ENCODE measurements around the gene HOXA1. TPM values are rescaled to one million over a fixed set of nuclear protein-coding genes. Genes with fewer than 3 reads are reported as not detected.
A peak's percentile ranks its signal among the peaks of the same experiment; 100 is the strongest.

HOXA1 gene
- total RNA-seq, 1 donor from 2014 or later, result 1.9 TPM

DNA sequence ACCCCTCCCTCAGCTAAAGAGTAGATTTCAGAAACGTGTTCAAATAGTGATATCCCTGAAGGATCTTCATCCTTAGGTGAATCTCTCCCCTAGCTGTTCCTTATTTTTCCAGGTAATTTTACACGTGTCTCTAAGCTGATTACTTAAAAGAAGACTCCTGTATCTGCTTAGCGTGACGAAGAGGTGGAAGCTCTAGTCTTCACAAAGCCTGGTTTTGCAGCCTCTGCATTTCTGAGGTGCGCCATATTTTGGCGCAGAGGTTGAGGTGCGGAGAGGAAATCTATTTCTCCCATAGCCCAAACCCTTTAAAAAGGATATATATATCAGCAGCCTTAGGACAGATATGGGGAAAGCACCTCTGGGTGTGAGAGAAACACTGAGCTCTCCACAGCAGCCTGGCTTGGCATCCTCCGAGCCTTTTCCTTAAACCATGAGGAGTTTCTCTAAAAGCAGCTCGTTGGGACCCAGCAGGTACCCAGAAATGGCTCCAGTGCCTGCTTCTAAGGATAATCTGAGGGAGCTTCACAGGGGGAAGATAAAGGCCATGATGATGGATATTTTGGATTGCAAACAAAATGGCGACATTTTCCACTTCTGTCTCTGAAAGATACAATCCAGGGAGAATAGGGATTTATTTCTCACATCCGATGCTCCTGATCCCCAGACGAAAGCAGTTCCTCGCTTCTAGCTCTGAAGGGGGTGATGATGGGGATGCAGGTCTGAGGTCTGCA, 9.7 kb upstream of the HOXA1 start:
- DNase-seq (ENCODE audit: low spot score), result no peak

DNA sequence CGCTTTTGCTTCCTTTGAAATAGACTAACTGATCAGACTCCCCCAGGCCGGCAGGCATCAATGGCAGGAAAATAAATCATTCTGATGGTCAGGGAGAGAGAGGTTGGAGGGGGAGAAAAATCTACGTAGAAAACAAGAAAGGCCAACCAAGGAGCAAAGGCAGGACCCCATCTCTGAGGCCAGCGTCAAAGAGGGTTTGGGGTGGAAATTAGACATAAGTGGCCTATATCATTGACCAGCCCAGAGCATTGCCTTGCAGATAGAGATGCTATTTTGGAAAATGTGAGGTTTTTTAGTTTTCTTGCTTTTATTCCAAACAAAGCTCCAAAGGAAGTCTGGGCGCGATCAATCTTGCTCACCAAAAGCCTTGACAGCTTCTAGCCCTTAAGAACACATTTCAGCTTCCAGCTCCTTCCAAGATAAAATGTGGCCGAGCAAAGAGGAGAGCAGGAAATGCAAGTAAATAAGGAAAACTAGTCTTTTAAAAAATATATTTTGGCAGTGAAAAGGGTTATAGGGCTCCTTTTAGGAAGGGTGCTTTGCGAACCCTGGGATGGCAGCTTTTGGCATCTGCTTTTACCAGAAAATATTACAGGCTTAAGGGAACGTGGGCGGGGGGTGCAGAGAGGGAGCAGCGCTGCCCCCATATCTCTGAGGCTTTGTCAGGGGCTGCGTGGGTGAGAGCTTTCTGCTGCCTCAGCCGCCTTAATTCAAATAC, 8.7 kb upstream of the HOXA1 start:
- peak; percentile 73 for DNase-seq (ENCODE audit: low spot score)

DNA sequence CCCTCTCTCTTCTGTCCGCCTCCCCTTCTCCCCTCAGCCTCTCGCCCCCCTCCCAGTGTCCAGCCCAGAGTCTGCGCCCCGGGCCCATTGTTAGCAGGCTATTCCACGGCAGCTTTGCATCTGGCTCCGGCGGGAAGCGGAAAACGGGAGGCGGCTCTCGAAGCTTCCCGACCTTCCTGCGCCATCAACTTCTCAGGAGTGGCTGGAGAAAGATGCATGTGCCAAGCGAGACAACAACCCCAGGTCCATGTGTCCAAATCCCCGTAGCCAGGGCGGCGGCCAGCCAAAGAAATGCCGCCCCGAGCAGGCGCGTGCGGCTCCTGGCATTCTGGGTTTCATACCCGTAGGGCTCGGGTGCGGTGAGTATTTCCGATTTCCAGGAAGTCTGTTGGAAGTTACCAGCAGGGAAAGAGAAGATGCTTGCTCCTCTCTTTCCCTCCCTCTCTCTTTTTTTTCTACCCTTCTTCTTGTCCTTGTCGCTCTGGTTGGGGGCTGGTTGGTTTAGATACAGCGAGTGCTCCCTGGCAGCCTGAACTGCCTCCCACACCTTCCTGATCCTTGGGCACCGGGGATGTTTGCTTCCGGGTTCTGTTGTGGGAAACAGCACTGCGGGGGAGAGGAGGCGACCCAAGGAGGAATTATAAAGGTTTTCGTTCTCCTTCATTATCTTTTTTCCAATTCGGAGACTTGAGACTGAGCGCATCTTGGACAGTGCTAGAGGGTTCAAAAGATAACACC, 7.9 kb upstream of the HOXA1 start:
- no peak for DNase-seq (ENCODE audit: low spot score)

DNA sequence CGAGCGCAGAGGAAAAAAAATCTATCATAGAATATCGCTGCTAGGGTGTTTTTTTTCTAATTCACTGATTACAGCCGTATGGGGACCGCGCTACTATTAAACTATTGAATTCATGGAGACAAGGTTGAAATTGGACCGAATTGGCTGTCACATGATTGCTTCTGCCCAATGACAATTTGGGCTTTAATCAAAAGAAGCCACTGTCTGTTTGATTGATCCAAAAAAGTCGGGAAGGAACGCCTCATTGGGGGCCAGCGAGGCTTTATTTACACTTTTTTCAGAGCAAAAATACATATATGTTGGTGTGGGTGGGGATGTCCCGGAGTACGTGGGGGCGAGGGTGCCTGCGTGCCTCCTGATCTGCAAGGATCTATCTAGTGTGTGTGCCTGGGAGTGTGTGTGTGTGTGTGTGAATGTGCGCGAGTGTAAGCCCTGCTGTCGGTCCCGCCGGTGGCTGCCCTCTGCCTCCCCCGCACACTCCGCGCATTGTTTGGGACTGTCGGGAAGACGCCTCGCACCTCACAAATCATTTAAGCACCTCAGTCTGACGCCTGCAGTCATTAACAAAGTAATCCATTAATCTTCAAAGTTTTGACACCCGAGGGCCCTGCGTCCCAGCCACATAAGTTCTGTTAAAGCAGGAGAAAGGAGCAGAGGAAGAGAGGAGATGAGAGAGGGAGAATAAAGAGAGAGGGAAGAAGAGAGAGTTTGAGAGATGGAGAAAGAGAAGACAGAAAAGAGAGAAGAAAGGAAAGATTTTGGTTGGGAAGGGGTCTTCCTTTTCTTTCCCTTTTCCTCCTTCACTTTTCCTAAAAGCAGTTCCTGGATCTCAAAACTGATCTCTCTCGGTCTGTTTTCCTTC, 7.0 kb upstream of the HOXA1 start, which contains the start of gene HOXA2:
Gene HOXA2, minus strand, starts transcription at position 103 of the 862 bp plus-strand sequence. CDS start 183 bp downstream, outside the sequence.
- DNase-seq (ENCODE audit: low spot score), result no peak

DNA sequence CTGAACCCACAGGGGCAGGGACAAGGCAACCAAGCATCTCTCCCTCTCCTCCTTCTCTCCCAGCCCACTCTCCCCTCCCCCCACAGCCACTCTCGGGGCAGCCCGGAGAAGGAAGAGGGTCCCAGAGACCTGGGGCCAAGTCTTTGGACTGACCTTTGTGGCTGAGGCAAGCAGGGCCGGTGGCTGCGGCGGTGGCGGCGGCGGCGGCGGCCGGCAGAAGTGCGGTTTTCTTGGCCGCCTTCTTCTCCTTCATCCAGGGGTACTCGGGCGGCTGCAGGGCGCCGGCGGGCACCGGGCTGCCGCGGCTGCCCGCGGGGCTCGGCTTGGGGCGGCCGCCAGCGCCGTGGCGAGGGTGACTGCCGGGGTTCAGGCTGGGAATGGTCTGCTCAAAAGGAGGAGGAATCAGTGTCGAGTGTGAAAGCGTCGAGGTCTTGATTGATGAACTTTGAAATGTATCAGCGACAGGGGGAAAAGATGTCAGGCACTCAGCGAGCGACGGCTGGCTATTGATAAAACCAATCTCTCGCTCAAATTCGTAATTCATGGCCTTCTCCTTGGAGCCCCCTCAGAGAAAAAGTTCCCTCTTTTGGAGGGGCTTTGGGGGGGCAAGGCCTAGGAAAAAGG, 6.3 kb upstream of the HOXA1 start:
- no peak for DNase-seq (ENCODE audit: low spot score)

DNA sequence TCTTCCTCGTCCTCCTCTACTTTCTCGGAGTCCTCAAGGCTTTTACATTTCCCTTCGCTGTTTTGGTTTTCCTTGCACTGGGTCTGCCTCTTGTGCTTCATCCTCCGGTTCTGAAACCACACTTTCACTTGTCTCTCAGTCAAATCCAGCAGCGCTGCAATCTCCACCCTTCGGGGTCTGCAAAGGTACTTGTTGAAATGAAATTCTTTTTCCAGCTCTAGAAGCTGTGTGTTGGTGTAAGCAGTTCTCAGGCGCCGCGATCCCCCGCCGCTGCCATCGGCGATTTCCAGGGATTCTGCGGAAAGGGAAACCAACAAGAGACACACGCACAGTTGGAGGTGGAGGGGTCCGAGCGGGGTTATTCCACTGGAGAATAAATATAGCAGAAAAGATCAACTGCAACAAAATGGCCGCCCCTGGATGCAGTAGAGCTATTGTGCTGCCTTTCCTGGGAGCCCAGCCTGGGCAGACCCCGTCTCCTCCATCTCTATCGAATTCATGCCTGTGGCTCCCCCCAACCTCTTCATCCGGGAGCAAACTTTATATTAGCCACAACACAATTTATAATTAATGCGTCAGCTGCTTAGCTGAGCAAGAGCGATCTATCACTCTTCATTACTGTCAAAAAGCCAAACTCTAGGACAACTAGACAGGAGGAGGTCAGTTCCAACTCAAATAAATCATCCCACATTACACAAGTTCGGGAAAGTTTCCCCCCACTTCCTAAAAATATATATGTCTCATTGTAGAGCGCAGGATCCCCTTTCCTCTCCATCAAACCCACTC, 5.6 kb upstream of the HOXA1 start:
- DNase-seq (ENCODE audit: low spot score), result peak; percentile 4

DNA sequence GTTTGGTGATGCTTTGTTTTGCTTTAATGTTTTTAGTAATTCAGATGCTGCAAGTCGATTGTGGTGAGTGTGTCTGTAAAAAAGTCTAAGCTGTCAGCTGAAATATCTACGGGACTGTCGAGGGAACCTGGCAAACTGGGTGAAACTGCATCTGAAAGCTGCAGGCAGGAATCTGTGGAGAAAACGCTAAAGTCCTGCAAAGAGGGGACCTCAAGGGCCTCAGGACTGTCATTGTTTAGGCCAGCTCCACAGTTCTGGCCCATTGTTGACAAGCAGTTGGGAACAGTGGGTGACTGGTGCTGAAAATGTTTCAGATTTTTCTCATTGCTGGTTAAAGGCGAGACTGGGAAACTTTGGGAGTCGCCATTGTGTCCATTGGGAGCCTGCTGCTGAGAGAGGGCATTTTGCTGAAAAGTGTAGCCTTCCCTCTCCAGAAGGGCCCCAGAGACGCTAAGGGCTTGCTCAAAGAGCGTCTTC, 4.9 kb upstream of the HOXA1 start:
- DNase-seq (ENCODE audit: low spot score), result peak; percentile 3

DNA sequence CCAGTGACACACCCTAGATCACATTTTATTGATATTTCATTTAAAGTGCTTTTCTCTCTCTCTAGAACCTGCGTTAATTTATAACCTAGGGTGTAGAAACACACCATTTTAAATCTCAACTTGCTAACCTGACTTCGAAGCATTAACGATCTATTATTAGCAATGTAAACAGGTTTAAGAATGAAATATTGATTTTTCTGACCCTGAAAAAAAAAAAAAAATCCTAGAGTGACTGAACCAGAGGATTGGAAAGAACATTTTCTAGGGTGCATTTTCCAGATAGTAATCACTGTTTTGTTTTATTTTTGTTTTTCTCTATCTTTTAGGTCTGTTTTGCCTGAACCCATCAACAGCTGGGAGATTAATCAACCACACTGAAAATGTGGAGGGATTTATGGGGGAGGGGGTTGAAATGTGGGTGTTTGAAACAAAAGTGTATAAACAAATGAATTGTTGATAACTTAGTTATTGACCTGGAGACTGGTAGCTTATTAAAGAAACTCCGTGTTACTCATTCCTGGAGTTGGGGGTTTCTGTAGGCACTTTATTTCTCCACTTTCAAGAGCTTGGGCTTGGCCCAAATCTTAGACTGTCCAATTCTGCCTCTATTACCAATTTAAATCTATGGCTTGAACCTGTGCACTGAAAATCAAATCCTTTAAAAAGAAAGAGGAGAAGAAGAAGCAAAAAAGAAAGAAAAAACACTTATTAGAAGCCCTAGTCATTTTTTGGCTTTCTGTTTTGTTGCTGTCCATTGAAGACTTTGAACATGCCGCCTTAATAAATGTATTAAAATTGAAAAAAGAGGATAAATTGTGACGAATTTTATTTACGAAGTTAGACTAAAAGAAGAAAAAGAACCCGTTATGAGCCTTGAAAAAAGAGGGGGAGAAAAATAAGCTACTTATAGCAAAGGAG, 3.9 kb upstream of the HOXA1 start:
- DNase-seq (ENCODE audit: low spot score), result no peak

DNA sequence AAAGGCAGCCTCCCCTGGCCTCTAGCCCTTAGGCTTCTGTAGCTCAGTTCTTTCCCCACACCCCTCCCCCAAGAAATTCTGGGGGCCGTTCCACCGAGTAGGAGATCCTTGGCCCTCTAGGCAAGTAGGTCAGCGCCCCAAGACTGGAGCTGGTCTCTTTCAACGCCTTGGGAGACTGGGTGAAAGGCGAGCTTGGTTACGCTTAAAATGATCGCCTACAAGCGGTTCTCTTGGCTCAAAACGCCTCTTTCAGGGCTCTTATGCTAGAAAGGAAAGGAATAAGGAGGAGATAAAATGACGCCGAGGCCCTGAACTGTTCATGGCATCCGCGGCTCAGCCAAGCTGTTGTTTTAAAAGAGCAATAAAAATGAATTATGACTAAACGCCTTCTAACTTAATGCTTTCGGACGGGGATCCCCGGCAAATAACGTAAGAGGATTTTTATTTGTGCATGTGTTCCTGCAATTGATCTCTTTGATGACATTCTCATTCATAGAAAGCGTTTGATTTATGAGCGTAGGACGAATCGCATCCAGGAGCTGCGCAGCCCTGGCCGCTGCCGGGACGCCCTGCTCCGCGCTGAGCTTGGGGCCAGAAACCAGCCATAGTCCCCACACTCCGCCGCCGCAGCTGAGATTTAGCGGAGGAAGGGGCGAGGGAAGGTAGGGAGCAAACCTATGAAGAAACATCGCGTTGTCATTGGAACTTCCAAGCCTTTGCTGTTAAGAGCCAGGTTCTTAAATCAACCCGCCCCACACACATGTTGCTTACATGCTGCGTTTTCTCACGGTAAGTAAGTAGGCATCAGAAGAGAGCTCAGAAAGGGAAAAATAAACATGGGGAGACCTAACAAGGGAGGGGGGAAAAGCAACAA, 3.0 kb upstream of the HOXA1 start:
- DNase-seq (ENCODE audit: low spot score), result peak; percentile 84

DNA sequence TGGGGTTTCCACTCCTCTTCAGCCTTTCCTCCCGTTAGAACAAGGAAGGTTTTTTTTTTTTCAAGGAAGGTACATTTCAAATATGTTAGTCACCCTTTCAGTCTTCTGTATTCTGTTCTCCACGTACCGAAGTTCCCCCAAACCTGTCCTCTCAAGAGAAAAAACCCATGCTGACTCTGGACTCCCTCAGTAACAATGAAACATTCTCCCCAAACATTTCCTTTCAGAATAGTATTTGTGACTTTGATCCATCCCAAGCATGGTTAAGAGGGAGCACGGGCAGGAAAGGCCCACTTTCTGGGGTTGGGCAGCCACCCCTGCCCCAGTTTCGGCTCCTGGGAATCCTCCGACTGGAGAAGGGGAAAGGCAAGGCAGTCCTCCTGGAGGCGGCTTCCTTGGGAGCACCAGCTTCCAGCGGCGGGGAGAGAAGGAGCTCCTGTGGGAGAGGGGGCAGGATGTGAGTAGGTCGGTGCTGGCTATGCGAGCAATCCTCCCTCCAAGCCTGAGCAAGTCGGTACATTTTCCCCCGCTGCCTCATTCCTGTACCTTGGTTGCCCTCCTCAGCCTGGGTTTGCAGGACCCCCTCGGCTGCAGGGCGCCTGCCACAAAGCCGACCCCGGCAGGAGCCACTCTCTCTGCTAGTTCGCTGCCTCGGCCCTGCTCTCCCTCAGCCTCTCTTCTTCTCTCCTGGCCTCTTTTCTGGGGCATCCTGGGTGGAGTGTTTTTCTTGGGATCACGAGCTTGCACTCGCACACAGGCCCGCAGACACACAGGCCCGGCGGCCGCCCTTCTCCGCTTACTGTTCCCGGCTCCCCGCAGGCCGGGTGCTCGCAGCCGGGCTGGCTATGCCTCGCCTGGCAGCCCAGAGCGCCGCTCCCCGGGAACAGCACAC, 2.1 kb upstream of the HOXA1 start:
- DNase-seq (ENCODE audit: low spot score), result peak; percentile 24

DNA sequence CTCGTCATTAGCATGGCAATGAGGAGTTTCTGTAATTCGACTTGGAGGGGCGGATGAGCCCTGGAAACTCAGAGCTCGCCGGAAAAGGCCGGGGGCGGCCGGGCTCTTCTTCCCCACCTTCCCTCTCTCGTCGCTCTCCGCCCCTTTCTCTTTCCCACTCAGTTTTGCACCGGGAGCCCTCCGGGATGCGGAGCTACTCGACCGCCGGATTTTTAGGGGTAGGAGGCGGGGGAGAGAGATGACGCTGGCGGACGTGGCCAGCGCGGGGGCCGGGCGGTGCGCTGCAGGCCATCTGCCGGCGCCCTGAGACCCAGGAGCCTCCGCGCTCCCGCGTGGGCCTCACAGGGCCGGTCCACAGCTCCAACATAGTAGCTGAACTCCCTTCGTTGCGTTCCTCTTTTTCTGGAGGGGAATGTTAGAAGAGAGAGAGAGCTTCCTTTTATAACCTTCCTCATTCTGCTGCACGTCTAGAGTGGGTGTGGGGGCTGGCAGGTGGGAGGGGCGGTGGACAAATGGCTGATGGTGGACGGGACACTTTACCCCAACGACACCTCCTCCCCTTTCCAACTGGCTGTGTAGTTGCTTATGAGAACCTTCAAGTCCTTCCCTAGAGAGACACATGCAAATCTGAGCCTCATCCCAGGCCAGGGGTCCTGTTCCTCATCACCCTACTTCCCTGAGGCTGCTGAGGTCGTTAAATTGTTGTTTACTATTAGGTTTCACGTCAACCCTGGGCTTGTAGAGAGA, 1.1 kb upstream of the HOXA1 start:
- DNase-seq (ENCODE audit: low spot score), result peak; percentile 53

DNA sequence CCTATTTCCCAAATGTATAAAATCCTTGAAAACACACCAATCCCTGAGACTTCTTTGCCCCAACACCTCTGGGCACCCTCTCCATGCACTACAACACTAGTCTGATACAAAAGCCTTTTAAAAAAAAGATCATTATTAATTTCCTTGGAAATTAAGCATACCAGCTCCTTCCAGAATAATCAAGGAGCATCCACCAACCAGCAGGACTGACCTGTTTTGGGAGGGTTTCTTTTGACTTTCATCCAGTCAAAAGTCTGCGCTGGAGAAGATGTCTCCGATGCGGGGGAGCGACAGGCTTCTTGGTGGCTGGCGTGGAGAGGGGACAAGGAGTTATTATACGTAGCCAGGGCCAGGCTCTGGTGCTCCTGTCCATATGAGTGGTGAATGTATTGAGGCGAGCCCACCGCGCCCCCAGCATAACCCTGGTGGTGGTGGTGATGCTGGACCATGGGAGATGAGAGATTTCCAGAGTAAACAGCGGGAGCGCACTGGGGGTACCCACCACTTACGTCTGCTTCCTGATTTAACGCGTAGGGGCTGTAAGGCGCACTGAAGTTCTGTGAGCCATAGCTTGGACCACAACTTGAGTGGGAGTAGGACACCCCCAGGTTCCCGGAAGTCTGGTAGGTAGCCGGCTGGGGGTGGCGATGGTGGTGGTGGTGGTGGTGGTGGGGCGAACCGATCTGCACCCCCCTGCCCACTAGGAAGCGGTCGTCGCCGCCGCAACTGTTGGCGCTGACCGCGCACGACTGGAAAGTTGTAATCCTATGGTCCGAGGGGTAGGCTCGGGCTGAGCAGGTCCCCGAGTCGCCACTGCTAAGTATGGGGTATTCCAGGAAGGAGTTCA, 527 bp downstream of the HOXA1 start:
- no peak for DNase-seq (ENCODE audit: low spot score)

DNA sequence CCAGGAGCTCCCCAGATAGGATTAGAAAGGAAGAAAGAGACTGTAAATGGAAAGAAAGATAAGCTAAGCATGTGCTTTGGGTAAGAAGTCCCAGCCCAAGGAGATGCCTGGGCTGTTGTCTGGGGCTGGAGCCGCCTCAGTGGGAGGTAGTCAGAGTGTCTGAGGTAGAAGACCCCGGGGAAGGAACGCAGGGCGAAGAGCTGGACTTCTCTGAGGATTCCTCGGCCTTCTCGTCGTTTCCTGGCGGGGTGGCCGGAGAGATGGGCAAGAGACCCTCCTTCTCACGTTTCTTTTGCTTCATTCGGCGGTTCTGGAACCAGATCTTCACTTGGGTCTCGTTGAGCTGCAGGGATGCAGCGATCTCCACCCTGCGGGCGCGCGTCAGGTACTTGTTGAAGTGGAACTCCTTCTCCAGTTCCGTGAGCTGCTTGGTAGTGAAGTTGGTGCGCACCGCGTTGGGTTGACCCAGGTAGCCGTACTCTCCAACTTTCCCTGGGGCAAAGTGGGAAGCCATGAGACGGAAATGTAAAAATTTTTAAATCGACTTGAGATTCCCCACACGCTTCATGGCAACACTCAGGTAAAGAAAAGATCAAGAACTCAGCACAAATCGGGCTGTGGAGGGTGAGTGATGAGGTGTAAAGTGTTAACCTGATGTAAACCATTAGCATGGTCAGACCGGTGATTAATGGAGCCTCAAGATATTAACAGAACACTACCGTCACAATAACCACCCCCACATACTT, 1.3 kb downstream of the HOXA1 start:
- DNase-seq (ENCODE audit: low spot score), result no peak

DNA sequence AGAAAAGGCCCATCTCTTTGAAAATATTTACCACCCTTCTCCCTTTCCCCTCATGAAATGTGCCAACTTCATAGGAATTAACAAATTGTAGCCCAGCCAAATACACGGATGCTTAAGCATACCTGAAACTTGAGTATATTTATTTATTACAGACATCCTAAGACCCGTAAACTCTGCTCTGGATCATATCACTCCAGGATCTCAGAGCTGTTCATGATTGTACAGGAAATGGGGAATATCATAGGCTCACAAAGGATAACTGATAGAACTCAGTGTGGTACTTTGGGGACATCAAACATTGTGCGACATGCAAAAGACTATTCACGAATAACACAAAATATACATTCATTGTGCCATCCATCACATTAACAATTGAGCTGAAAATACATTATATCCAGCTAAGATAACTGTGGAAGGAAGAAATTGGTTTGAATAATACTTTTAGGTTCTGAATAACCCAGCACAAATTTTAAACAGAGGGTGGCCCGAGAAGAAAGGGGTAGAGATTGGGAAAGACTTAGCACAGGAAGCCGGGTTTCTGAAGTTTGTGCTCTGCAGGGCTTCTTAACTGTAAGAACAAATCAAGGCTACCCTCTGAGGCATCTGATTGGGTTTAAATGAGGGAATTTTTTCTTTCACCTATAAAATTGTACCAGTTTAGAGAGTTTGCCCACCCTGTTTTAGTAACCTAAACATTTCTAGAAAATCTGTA, 2.5 kb downstream of the HOXA1 start:
- DNase-seq (ENCODE audit: low spot score), result no peak

Measured in umbilical cord (tissue), 2 donors.